NCI-H2107 treated with DMSO at 0.1 percent for 48 hours (cell line): ENCODE measurements around the gene NPIPB13.
"Not testable (repeated sequence)": the region's sequence is repeated elsewhere in the genome, so short reads cannot be mapped to it uniquely, and the experiment has no call there.

ENCODE experiments used
- DNase-seq: peaks from one replicate; lab custom pipeline; 2025; ENCODE audit not compliant: unreplicated experiment; lab: John Stamatoyannopoulos, UW

The NPIPB13 gene

GRCh38 chr16:30248379-30248778 lies at the start of gene NPIPB13:
Gene NPIPB13 (minus strand): TSS chr16:30248479. CDS start chr16:30245573, 2,906 bp downstream.
- DNase-seq, result not testable (repeated sequence)

GRCh38 chr16:30282357-30282756 lies 34.1 kb upstream of the NPIPB13 start:
- DNase-seq, result not testable (repeated sequence)

- DNase-seq, result not testable (repeated sequence)
Observed at GRCh38 chr16:30278523-30278922, 30.2 kb upstream of the NPIPB13 start.

GRCh38 chr16:30217082-30217481 lies 31.2 kb downstream of the NPIPB13 start:
- not testable (repeated sequence) for DNase-seq

GRCh38 chr16:30211414-30211813 lies 36.9 kb downstream of the NPIPB13 start:
- DNase-seq, result not testable (repeated sequence)

- not testable (repeated sequence) for DNase-seq
Observed at GRCh38 chr16:30209032-30209431, 39.2 kb downstream of the NPIPB13 start.

- not testable (repeated sequence) for DNase-seq
Observed at GRCh38 chr16:30207063-30207704, 41.1 kb downstream of the NPIPB13 start.

GRCh38 chr16:30206252-30206651 lies 42.0 kb downstream of the NPIPB13 start:
- not testable (repeated sequence) for DNase-seq

GRCh38 chr16:30205541-30206236 lies 42.6 kb downstream of the NPIPB13 start:
- DNase-seq, result not testable (repeated sequence)

- DNase-seq, result not testable (repeated sequence)
Observed at GRCh38 chr16:30199608-30200343, 48.5 kb downstream of the NPIPB13 start.

GRCh38 chr16:30199049-30199448 lies 49.2 kb downstream of the NPIPB13 start, which contains the start of gene SULT1A3:
Gene SULT1A3 (plus strand): TSS chr16:30199255. CDS start chr16:30200729, 1,474 bp downstream.
- DNase-seq, result not testable (repeated sequence)
